ENCODE data around the gene TBL1XR1. TPM values are rescaled to one million over a fixed set of nuclear protein-coding genes. Genes with fewer than 3 reads are reported as not detected.
A peak's percentile ranks its signal among the peaks of the same experiment; 100 is the strongest.
"Not testable (repeated sequence)": the region's sequence is repeated elsewhere in the genome, so short reads cannot be mapped to it uniquely, and the experiment has no call there.

TBL1XR1 gene
- total RNA-seq, 1 donor from 2014 or later, result 182 TPM

DNA sequence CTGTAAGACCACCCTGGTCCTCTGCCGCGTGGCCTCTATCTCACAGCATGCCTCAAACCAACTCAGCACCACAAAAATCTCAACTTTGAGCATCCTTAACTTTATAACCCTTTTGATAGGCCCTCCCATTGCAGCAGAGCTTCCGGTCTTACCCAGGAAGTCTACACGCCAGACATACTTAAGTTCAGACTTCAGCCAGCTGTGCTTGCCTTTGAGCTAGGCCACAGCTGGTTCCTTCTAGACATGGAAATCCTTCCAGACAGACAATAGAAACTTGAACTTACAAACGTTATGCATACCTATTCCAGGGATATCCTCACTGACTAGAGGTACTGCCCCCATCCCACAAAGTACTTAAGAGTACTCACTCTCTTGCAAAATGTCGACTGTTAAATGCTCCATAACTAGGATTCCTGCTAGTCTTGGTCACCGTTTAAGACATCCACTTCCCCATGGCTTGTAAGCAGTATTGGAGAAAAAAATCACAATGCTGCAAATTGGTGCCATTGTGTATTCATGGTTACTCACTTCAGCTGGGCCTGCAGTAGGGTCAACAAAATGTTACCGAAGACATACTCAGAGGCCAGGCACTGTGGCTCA lies 183.5 kb downstream of the TBL1XR1 start:
- ATAC-seq (no peak), DNase-seq (ENCODE audit: low spot score) (no peak)
- intact Hi-C loops (cut with DNase I), result no loop called here

DNA sequence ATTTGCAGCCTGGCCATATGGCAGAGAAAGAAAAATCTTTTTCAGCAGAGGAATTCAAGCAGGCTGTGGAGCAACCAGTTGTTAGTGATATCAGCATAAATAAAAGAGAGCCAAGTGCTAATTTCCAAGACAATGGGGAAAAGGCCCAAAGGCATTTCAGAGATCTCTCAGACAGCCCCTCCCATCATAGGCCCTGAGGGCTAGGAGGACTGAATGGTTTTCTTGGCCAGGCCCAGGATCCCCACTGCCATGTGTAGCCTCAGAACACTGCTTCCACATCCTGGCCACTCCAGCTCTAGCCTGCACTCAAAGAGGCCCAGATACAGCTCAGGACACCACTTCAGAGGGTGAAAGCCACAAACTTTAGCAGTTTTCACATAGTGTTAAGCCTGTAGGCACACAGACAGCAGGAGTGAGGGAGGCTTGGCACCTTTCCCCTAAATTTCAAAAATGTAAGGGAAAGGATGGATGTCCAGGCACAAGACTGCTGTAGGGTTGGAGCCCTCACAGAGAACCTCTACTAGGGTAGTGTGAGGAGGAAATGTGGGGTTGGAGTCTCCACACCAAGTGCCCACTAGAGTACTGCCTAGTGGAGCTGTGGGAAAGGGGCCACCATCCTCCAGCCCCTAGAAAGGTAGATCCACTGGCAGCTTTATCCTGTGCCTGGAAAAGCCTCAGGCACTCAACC lies 191.4 kb downstream of the TBL1XR1 start:
- intact Hi-C loops (cut with DNase I), result no loop called here
- ATAC-seq, result no peak
- DNase-seq (ENCODE audit: low spot score), result no peak

DNA sequence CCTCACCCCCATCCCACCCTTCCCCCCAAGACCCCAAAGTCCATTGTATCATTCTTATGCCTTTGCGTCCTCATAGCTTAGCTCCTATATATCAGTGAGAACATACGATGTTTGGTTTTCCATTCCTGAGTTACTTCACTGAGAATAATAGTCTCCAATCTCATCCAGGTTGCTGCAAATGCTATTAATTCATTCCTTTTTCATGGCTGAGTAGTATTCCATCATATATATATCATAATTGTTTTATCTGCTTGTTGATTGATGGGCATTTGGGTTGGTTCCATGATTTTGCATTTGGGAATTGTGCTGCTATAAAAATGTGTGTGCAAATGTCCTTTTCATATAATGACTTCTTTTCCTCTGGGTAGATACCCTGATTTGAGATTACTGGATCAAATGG lies 197.1 kb downstream of the TBL1XR1 start:
- DNase-seq (ENCODE audit: low spot score); ATAC-seq; intact Hi-C loops (cut with DNase I): not testable (repeated sequence)

DNA sequence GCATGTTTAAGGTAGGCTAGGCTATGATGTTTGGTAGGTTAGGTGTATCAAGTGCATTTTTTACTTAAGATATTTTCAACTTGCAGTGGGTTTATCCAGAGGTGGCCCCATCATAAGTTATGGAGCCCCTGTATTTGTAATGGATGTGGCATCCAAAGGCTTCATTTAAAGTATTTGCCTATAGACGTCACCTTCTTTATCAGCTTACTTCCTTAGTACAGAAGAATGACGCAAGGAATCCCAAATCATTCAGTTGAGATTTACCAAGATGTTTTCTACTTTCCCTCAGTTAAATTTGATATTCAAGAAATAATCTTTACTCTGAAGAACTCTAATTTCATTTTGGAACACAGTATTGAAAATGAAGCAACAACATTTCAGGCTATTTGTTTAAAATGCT lies 201.3 kb downstream of the TBL1XR1 start:
- intact Hi-C loops (cut with DNase I), result no loop called here
- ATAC-seq (no peak), DNase-seq (ENCODE audit: low spot score) (no peak)

DNA sequence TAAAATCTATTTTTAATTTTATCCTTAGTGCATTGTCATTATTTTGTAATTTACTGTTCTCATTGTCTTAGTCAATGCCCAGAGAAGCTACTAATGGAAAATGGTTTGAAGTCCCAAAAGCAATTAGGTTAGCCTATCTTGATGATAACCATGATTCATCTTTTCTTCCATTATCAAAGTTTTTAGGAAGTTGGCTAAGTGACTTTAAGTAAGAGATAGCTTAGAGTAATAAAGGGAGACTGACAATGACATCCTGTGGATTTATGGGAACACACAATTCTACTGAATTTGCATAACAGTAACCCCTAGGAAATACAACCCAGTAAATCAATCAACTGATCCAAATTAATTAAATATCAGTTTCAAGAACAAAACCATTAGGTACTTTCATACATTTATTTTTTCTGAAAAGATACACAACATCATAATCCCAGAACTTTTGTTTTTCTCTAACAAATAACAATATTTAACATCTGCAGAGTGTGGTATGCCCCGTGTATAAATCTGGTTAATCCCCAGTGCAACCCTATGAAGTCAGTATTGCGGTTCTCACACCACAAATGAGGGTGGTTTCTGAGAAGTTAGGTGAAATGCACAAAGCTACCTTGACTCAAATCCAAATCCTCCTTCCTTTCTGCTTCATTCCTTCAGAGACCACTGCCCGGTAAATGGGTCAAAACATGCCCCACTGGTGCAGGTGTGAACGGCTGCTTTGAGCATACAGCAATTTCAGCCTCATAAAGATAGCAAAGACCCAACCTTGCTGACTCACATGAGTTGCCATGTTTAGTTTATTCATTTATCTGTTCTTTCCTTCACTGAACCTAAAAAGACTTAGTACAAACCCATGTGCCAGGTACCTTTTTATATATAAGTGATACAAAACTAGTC lies 202.1 kb downstream of the TBL1XR1 start:
- no peak for ATAC-seq
- no peak for DNase-seq (ENCODE audit: low spot score)
- intact Hi-C loops (cut with DNase I), result no loop called here

DNA sequence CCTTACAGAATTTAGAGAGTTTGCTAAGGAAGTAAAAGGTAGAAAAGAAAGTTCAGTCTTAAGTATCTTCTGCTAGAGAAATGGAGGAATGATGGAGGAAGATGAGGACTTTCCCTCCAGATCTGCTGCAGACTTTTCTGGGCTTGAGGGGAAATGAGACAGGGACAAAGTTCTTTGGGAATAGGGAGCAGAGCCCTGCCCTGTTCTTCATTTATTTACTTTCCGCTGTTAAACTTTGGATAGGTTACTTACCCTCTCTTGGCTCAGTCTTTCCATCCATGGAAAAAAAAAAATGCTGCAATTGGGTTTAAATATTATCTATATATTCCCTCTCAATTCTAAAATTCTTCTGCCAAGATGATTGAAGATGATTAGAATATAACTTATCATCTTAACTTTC lies 202.9 kb downstream of the TBL1XR1 start:
- DNase-seq (ENCODE audit: low spot score) (no peak), ATAC-seq (no peak)
- intact Hi-C loops (cut with DNase I), result no loop called here

DNA sequence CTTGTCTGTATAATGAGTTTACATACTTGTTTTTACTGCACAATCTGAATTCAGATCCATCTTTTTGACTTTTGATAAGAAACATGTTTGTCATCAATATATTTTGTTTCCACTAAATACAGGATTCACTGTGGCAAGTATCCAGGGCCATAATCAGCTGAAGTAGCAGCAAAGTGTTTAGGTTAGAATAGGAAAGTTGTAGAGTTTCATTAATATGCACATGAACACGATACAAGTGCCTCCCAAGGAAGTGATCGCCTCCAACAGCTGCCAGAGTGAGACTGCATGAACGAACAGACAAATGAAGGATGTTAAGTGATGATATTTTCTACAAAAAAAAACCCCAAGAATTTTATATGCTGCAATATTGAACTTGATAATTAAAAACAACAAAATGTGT lies 204.3 kb downstream of the TBL1XR1 start:
- intact Hi-C loops (cut with DNase I), result no loop called here
- ATAC-seq (no peak), DNase-seq (ENCODE audit: low spot score) (no peak)

DNA sequence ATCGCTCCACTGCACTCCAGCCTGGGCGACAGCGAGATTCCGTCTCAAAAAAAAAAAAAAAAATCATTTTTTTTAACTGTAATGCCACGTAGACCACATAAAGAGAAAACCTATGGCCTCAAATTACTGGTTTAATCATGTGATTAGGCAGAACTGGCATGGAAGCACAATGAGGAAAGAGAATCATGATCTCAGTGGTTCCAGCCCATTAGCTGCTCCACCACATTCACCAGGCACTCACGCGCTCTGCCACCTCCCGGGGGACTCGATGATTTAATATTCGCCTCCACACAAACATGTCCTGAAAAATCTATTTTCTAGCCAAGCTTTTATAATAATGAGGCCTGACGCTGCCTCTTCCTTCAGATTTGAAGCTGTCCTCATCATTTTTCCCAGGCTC lies 204.7 kb downstream of the TBL1XR1 start:
- DNase-seq (ENCODE audit: low spot score) (no peak), ATAC-seq (no peak)
- intact Hi-C loops (cut with DNase I), result no loop called here

DNA sequence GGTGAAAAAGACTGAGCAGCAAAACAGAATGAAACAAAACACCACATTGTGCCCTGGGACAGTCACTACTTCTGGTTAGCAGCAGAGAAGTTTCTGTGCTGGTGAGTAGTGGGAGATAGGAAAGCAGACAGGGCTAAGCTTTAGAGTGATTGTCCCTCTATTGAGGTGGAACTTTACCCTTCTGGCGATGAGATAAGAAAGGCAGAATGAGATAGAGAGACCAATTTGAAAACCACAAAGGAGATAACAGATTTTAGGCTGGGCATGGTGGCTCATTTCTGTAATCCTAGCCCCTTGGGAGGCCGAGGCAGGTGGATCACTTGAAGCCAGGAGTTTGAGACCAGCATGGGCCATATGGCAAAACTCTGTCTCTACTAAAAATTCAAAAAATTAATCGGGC lies 208.5 kb downstream of the TBL1XR1 start:
- intact Hi-C loops (cut with DNase I), result no loop called here
- no peak for DNase-seq (ENCODE audit: low spot score)
- no peak for ATAC-seq

DNA sequence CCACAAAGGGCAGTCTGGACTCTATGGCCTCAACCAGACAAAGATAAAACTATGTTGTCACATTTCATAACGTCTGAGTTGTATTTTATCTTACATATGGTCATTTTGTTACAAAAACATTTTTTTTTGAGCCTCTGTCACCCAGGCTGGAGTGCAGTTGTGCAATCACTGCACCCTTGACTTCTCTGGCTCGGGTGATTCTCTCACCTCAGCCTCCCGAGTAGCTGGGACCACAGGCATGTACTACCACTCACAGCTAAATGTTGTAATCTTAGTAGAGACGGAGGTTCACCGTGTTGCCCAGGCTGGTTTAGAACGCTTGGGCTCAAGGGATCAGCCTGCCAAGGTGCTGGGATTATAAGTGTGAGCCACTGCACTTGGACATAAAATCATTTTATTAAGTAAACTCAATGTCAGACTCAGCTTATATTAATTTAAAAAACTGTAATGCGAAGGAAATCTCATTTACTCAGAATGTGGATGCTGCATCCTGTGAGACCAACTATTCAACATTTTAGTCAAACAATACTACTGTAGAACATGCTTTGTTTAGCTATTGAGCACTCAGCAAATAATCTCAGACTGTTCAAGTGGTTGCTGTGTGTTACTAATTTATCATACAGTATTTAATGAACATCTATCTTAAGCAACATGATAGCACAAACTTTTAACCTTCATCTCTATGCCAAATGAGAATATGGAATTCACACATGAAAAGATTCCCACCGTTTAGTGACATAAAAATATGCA lies 209.2 kb downstream of the TBL1XR1 start:
- ATAC-seq (peak; percentile 38), DNase-seq (ENCODE audit: low spot score) (no peak)
- intact Hi-C loops (cut with DNase I), result no loop called here

DNA sequence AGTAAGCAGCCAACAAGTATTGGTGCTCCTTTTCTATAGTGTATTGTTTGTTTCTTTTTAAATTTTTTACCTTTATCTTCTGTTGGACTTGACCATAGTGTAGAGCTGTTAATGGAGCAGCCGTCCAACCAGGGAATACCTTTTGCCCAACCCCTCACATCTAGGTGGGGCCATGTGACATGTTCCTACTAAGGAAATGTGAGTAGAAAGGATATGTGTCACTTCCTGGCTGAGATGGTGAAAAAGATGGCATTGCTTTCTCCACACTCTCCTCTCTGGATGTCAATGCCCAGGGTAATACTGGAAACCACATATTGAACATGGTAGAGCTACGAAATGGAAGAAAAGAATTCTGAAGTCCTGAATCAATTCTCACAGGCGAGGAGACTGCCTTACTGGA lies 218.8 kb downstream of the TBL1XR1 start:
- intact Hi-C loops (cut with DNase I), result no loop called here
- DNase-seq (ENCODE audit: low spot score) (no peak), ATAC-seq (no peak)

DNA sequence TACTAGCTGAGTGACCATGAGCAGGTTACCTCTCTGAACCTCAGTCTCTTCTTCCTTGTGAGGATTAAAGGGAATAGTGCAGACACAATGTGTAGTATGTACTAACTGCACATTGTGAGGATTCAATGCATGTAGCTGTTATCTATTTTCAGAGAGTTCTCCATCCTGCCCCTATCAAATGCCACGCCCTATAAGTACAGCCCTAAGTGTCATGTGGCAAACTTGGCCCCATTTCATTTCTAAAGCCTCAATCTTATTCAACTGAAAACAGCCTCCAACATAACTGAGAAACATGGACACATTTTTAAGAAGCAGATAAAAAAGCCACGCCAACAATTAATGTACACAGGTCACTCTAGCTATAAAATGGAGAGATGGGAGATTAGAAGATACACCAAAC lies 220.0 kb downstream of the TBL1XR1 start:
- ATAC-seq (no peak), DNase-seq (ENCODE audit: low spot score) (no peak)
- intact Hi-C loops (cut with DNase I), result no loop called here

DNA sequence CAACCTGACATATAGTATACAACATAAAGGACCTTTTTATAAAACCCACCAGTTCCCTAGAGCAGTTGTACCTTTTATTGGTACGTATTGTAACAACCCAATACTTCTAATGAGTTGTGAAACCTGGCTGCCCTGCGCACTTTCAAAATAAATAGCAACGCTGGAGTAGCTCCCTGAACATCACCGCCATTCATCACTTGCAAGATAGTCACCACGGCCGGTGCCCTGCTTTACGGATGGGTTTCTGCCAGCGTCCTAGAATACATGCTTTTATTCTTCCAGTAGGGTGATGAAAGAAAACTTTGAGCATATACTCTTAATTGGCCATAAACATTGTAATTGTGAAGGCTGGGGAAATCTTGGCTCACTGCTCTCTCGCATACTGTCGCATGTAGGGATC lies 220.7 kb downstream of the TBL1XR1 start:
- ATAC-seq, result no peak
- intact Hi-C loops (cut with DNase I), result no loop called here
- no peak for DNase-seq (ENCODE audit: low spot score)

DNA sequence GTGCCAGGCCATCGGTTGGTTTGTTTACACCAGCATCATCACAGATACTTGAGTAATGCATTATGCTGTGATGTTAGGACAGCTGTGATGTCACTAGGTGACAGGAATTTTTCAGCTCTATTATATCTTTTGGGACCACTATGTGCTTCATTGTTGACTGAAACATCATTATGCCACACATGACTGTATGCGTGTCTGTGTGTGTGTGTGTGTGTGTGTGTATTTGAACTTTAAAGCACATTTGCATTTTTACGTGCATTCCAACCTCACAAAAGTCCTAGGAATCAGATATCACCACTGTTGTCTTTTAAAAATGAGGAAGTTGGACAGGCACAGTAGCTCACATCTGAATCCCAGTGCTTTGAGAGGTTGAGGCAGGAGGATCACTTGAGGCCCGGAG lies 223.0 kb downstream of the TBL1XR1 start:
- no peak for DNase-seq (ENCODE audit: low spot score)
- intact Hi-C loops (cut with DNase I), result no loop called here
- no peak for ATAC-seq

DNA sequence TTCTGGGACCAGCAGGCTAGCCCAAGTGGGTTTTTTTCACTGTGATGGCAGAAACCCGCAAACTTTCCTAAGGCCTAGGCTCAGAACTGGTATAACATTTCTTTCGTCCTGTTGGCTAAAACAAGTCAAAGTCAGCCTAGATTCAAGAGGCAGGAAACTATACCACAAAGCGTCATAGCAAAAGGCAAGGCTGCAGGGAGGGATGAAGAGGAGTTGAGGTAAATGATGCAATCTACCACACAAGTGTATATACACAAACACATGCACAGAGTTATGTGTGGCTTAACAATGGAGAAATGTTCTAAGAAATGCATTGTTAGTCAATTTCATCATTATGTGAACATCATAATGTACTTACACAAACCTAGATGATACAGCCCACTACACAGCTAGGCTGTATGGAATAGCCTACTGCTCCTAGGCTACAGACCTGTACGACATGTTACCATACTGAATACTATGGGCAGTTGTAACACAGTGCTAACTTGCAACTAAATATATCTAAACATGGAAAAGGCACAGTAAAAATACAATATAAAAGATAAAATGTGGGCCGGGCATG lies 225.6 kb downstream of the TBL1XR1 start:
- intact Hi-C loops (cut with DNase I), result no loop called here
- ATAC-seq (no peak), DNase-seq (ENCODE audit: low spot score) (no peak)

DNA sequence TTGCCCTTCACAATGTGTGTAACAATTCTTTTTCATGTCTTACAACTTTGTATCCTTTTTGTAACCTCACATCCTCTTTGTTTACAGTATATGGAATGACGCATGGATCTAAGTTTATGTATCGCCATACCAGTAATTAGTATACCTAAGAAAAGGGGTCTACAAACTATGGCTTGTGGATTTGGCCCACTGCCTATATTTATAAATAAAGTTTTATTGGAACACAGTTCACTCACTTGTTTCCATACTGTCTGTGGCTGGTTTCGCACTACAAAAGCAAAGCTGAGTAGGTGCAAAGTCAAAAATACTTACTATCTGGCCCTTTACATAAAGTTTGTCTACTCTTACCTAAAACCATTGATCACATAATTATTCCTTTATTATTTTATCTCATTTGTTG lies 226.5 kb downstream of the TBL1XR1 start:
- ATAC-seq (no peak), DNase-seq (ENCODE audit: low spot score) (no peak)
- intact Hi-C loops (cut with DNase I), result no loop called here

DNA sequence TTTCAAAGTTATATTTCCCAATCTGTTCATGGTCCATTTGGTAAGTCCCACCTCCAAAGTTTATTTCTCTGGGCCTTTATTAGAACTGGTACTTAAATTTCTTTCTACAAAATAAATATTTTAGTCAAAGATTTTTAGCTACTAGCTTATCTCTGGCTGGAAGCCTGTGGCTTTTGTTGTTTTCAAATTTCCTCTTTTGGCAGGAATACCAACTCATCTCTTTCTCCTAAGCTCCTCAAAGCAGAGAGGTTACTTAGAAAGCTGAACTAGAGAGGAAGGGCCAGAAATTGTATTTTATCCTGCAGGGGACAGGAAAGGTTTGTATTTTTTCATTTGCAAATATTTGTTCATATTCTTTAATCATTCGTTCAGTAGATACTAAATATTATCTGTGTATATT lies 227.8 kb downstream of the TBL1XR1 start:
- intact Hi-C loops (cut with DNase I), result no loop called here
- ATAC-seq, result no peak
- no peak for DNase-seq (ENCODE audit: low spot score)

Data from sciatic nerve (tissue), 2 donors.